ENCODE measurements around the gene USP25. TPM values are rescaled to one million over a fixed set of nuclear protein-coding genes. Genes with fewer than 3 reads are reported as not detected.

Gene USP25
- polyA plus RNA-seq, 1 donor (not counting 4 experiments of a cell fraction or from before 2014, with no cell fraction given): 17.8 TPM

DNA sequence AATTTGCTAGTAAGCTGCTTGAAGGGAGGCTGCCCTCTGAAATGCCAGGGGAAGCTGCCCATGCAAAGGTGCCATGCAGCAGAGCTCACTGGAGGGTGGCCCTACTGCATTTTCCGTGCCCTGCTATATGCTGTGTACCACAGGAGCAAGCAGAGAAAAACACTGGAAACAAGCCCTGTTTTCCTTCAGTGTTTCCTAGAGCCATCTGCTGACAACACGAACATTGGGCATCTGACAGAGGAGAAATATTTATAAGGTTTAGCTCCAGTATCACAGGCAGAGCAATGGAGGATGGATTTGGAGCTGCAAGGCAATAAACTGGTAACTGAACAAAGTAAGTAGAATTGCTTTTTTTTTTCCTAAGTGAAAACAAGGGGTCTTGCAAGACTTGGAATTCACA is 198.4 kb downstream of the USP25 start:
- Histone ChIP-seq H3K9ac (ENCODE audit: control insufficient read depth, extremely low read depth, insufficient read depth, low read length) (no peak overlapping the region), H3K27me3 (ENCODE audit: control insufficient read depth, extremely low read depth, insufficient read depth, low read length) (no peaks in the 10 kb centered on the region), H3K4me1 (ENCODE audit: control insufficient read depth, extremely low read depth, insufficient read depth, low read length) (no peaks in the 10 kb centered on the region), H4K20me1 (ENCODE audit: control insufficient read depth, extremely low read depth, insufficient read depth, low read length) (no peaks in the 10 kb centered on the region), H3K4me3 (ENCODE audit: control insufficient read depth in 2 of 3, extremely low read depth in 1 of 3, insufficient read depth in 2 of 3, low read depth in 1 of 3, low read length in 3 of 3) (no peak overlapping the region), H2AFZ (ENCODE audit: control insufficient read depth, low read length) (no peak overlapping the region), H3K36me3 (ENCODE audit: control insufficient read depth in 2 of 2, extremely low read depth in 1 of 2, insufficient read depth in 2 of 2, low read length in 2 of 2) (no peaks in the 10 kb centered on the region), H3K79me2 (ENCODE audit: control insufficient read depth, insufficient read depth, low read length) (no peaks in the 10 kb centered on the region), H3K9me1 (ENCODE audit: control insufficient read depth, extremely low read depth, insufficient read depth, low read length) (no peaks in the 10 kb centered on the region), H3K9me3 (ENCODE audit: control insufficient read depth, low read depth, low read length) (no peaks in the 10 kb centered on the region), H3K4me2 (ENCODE audit: control insufficient read depth, extremely low read depth, insufficient read depth, low read depth, low read length) (no peak overlapping the region), H3K27ac (ENCODE audit: control insufficient read depth, insufficient read depth, low read length) (no peak overlapping the region)
- TF ChIP-seq EZH2 (IDR thresholded peaks at IDR 0.05; ENCODE audit: low read length): no peak
- TF ChIP-seq, protein P1, sequence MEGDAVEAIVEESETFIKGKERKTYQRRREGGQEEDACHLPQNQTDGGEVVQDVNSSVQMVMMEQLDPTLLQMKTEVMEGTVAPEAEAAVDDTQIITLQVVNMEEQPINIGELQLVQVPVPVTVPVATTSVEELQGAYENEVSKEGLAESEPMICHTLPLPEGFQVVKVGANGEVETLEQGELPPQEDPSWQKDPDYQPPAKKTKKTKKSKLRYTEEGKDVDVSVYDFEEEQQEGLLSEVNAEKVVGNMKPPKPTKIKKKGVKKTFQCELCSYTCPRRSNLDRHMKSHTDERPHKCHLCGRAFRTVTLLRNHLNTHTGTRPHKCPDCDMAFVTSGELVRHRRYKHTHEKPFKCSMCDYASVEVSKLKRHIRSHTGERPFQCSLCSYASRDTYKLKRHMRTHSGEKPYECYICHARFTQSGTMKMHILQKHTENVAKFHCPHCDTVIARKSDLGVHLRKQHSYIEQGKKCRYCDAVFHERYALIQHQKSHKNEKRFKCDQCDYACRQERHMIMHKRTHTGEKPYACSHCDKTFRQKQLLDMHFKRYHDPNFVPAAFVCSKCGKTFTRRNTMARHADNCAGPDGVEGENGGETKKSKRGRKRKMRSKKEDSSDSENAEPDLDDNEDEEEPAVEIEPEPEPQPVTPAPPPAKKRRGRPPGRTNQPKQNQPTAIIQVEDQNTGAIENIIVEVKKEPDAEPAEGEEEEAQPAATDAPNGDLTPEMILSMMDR (optimal IDR thresholded peaks at IDR 0.05 in 1 of 3, IDR thresholded peaks at IDR 0.05 in 1 of 3, conservative IDR thresholded peaks at IDR 0.05 in 1 of 3; ENCODE audit: extremely low read depth in 1 of 3, insufficient read depth in 2 of 3, low read length in 3 of 3): no peak
- FAIRE-seq: no peak
- DNase-seq (ENCODE audit: low read depth, low spot score): no peak
- dilution Hi-C loops (cut with MboI; ENCODE audit: extremely low pct_ligation_motif_present, low sequenced_read_pairs): no loop called here

DNA sequence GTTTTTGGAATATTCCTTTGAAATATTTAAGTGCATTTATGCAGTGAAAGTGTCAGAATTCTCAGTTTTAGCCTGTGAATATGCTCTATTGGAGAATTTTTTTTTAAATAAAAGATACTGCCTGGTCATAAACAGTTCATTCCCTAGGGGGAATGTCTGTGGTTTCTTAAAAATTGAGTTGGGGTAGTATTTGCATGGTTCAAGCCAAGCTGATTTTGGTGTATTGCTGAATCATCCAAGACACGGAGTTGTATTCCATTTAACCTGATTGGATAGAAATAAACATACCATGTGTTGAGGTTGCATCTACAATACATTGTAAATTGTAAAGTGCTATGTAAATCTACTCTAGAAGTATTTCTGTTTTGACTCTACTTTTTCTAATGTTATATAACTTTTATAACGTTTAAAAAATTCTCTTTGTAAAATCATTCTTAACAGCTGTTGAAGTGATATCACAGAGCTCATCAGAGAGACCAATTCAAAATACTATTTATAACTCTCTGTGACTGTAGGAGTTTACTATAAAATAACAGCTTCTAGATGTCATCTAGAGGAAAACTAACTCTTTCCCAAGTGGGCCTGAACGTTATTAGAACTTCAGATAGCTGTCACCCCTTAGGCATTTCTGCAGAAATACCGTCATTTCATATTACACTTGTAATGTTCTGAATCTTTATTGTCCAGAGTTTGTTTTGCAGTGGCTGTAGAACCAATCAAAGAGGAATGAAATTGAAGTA is 199.1 kb downstream of the USP25 start:
- DNase-seq (ENCODE audit: low read depth, low spot score) (no peak), FAIRE-seq (no peak)
- H3K27ac ChIP-seq (ENCODE audit: control insufficient read depth, insufficient read depth, low read length): no peak overlapping the region
- H3K4me1 ChIP-seq (ENCODE audit: control insufficient read depth, extremely low read depth, insufficient read depth, low read length): no peaks in the 10 kb centered on the region
- no peak overlapping the region for H3K4me3 ChIP-seq (ENCODE audit: control insufficient read depth in 2 of 3, extremely low read depth in 1 of 3, insufficient read depth in 2 of 3, low read depth in 1 of 3, low read length in 3 of 3)
- H3K9me1 ChIP-seq (ENCODE audit: control insufficient read depth, extremely low read depth, insufficient read depth, low read length): no peaks in the 10 kb centered on the region
- no peaks in the 10 kb centered on the region for H3K27me3 ChIP-seq (ENCODE audit: control insufficient read depth, extremely low read depth, insufficient read depth, low read length)
- H3K36me3 ChIP-seq (ENCODE audit: control insufficient read depth in 2 of 2, extremely low read depth in 1 of 2, insufficient read depth in 2 of 2, low read length in 2 of 2): no peaks in the 10 kb centered on the region
- H3K4me2 ChIP-seq (ENCODE audit: control insufficient read depth, extremely low read depth, insufficient read depth, low read depth, low read length): no peak overlapping the region
- H4K20me1 ChIP-seq (ENCODE audit: control insufficient read depth, extremely low read depth, insufficient read depth, low read length): no peaks in the 10 kb centered on the region
- no peaks in the 10 kb centered on the region for H3K9me3 ChIP-seq (ENCODE audit: control insufficient read depth, low read depth, low read length)
- no peak overlapping the region for H3K9ac ChIP-seq (ENCODE audit: control insufficient read depth, extremely low read depth, insufficient read depth, low read length)
- no peak for TF ChIP-seq EZH2 (IDR thresholded peaks at IDR 0.05; ENCODE audit: low read length)
- TF ChIP-seq, protein P1 (optimal IDR thresholded peaks at IDR 0.05 in 1 of 3, IDR thresholded peaks at IDR 0.05 in 1 of 3, conservative IDR thresholded peaks at IDR 0.05 in 1 of 3; ENCODE audit: extremely low read depth in 1 of 3, insufficient read depth in 2 of 3, low read length in 3 of 3): no peak
- dilution Hi-C loops (cut with MboI; ENCODE audit: extremely low pct_ligation_motif_present, low sequenced_read_pairs): no loop called here
- no peaks in the 10 kb centered on the region for H3K79me2 ChIP-seq (ENCODE audit: control insufficient read depth, insufficient read depth, low read length)
- H2AFZ ChIP-seq (ENCODE audit: control insufficient read depth, low read length): no peak overlapping the region
